GM12875 (cell line): Measurements from ENCODE around the gene BMP10.
"Not testable (repeated sequence)": the region's sequence is repeated elsewhere in the genome, so short reads cannot be mapped to it uniquely, and the experiment has no call there.

Source experiments
- H3K4me3 ChIP-seq: one replicate; pipeline ENCODE4 v1.5.1; 2011; ENCODE audit warnings: low read depth, low read length, control low read depth
- TF ChIP-seq, protein P1 (sequence below): IDR thresholded peaks from 2 replicates; pipeline ENCODE4 v1.5.1; 2011; ENCODE audit warnings: low read depth, mild to moderate bottlenecking, control low read depth, inconsistent platforms, low read length, moderate library complexity, borderline replicate concordance; ENCODE audit not compliant: insufficient read depth

BMP10 gene

DNA sequence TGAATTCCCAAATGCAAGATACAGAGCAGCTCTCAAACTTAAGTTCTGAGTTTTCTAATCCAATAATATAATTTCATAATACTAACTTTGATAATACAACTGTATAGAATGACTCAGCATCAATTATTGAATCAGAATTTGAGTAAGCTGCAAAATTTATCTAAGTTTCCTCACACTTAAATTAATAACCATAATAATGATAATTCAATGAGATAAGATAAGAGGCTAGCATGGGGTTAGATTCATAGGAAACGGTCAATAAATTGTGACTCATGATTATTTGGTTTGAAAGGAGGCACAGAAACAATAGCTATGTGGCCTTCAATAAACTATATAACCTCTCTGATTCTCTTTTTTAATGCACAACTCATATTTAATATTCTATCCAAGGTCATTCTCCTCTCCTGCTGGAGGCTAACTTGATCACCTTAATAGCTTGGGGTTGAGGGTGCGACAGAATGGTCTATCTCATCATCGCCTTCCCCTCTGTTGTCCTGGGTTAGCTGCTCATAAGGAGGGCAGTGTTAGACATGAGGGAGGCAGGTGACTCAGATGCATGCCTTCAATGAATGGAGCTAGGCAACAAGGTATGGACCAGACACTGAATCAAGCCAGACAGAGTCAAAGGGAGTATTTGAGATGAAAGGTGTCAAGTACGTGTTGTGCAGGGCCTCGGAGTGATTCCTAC is 36.2 kb upstream of the BMP10 start:
- H3K4me3 ChIP-seq: no peak overlapping the region
- TF ChIP-seq, protein P1, sequence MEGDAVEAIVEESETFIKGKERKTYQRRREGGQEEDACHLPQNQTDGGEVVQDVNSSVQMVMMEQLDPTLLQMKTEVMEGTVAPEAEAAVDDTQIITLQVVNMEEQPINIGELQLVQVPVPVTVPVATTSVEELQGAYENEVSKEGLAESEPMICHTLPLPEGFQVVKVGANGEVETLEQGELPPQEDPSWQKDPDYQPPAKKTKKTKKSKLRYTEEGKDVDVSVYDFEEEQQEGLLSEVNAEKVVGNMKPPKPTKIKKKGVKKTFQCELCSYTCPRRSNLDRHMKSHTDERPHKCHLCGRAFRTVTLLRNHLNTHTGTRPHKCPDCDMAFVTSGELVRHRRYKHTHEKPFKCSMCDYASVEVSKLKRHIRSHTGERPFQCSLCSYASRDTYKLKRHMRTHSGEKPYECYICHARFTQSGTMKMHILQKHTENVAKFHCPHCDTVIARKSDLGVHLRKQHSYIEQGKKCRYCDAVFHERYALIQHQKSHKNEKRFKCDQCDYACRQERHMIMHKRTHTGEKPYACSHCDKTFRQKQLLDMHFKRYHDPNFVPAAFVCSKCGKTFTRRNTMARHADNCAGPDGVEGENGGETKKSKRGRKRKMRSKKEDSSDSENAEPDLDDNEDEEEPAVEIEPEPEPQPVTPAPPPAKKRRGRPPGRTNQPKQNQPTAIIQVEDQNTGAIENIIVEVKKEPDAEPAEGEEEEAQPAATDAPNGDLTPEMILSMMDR: no peak

DNA sequence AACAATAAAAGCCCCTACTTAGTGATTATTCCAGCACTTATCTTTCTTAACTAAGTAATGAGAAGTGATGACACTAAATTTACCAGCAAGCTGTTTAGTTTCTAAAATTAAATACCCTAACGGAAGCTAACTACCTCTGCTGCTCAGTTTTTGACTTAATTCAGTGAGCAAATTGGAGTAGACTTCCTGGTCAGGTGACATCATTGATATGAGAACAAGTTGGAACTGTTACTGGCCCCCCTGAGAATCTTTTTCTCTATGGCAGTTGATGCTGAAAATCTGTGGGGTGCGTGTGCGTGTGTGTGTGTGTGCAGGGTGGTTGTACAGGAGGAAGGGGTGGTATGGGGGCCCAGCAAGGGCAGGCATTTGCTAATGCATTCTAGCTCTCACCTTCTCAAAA is 35.5 kb upstream of the BMP10 start:
- no peak overlapping the region for H3K4me3 ChIP-seq
- TF ChIP-seq, protein P1: no peak

DNA sequence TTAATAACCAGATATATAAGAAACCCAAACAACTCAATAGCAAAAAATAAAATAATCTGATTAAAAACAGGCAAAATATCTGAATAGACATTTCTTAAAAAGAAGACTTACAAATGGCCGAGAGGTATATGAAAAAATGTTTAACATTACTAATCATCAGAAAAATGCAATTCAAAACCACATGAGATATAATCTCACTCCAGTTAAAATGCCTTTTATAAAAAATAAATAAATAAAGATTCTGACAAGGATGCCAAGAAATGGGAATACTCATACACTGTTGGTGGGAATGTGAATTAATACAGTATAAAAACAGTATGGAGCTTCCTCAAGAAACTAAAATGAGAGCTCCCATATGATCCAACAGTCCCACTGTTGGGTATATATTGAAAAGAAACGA is 33.9 kb upstream of the BMP10 start:
- H3K4me3 ChIP-seq: no peak overlapping the region
- TF ChIP-seq, protein P1: no peak

DNA sequence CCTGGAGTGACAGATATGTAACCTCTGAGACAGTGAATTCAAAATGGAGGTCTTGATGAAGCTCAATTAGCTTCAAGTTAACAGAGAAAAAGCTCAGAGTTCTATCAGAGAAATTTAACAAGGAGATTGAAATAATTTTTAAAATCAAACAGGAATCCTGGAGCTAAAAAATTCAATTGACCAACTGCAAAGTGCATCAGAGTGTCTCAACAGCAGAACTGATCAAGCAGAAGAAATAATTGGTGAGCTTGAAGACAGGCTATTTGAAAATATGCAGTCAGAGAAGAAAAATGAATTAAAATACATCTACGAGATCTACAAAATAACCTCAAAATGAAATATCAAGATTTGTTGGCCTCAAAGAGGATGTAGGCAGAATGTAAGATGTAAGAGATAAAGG is 30.4 kb upstream of the BMP10 start:
- H3K4me3 ChIP-seq: no peak overlapping the region
- TF ChIP-seq, protein P1: no peak

DNA sequence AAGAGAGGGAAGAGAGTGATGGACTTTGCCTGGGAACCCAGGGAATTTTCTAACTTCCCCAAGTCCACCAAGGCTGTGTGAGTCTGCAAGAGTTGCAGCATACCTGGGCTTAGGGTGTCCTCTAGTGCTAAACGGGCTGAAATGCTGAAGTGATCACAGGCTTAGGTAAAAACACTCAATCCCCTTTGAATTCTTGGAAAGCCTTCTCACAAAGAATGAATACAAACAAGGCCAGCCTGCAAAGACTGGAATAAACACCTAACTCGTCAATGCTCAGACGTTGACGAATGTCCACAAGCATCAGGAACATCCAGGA is 30.0 kb upstream of the BMP10 start:
- no peak overlapping the region for H3K4me3 ChIP-seq
- TF ChIP-seq, protein P1: peak; percentile 51; the same call in 1 of the 2 replicates

DNA sequence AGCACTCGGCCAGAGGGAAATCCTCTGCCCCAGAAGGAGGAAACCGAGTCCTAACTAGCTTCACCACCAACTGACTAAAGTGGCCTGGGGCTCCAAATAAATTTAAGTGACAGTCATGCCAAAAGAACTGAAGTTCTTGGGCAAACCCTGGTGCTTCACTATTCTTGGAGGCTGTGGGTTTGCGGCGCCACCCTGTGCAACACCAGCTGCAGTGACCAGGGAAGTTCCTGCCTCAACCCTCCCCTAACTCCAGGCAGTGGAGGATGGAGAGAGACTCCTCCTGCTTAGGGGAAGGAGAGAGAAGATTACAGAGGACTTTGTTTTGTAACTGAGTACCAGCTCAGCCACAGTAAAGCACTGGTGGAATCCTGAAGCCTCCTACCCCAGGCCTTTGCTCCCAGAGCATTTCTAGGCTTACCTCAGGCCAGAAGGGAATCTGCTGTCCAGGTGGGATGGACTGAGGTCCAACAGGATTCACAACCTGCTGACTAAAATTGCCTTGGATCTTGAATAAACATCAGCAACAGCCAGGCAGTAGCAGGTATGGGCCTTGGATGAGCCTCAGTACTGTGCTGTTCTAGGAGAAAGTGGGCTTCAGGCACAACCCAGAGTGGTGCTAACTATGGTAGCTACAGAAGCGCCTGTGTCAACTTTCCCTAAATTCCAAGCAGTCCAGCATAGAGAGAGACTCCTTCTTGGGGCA is 29.4 kb upstream of the BMP10 start:
- TF ChIP-seq, protein P1: no peak
- no peak overlapping the region for H3K4me3 ChIP-seq

DNA sequence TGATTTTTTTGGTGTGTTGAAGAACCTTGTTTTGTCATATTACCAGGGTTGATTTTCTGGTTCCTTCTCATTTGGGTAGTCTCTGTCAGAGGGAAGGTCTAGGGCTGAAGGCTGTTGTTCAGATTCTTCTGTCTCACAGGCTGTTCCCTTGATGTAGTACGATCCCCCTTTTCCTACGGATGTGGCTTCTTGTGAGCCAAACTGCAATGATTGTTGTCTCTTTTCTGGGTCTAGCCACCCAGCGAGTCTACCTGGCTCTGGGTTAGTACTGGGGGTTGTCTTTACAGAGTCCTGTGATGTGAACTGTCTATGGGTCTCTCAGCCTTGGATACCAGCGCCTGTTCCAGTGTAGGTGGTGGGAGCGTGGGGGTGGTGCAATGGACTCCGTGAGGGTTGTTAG is 24.8 kb upstream of the BMP10 start:
- H3K4me3 ChIP-seq: not testable (repeated sequence)
